Fibroblast of villous mesenchyme (primary cell): ENCODE measurements around the gene DLGAP4. TPM values are rescaled to one million over a fixed set of nuclear protein-coding genes. Genes with fewer than 3 reads are reported as not detected.

Experiments
- DNase-seq: peaks from one replicate; pipeline ENCODE4 v3.0.0-alpha.2; 2010; ENCODE audit warnings: low read depth
- H3K4me3 ChIP-seq: 2 replicates; pipeline ENCODE4 v1.5.1; 2011; ENCODE audit warnings: low read depth, mild to moderate bottlenecking, low read length
- CTCF ChIP-seq: IDR thresholded peaks from 2 replicates; pipeline ENCODE4 v1.5.1; 2012; ENCODE audit warnings: low read depth, mild to moderate bottlenecking, low read length; ENCODE audit not compliant: insufficient read depth
- total RNA-seq: library from RNA; depleted of rRNA; stranded (reverse); fragments of >200 nt; gene quantifications from 2 replicates; pipeline ENCODE4 v1.2.3, GENCODE V29; 2012

The DLGAP4 gene
- total RNA-seq, 1 donor, result 15.5 TPM

GRCh38 chr20:36432096-36432495 is 126.0 kb downstream of the DLGAP4 start:
- H3K4me3 ChIP-seq, result no peak overlapping the region
- no peak for TF ChIP-seq CTCF
- DNase-seq, result no peak

GRCh38 chr20:36434383-36434782 is 128.2 kb downstream of the DLGAP4 start:
- no peak for DNase-seq
- TF ChIP-seq CTCF, result no peak
- no peak overlapping the region for H3K4me3 ChIP-seq

- no peak for DNase-seq
- no peak for TF ChIP-seq CTCF
- no peak overlapping the region for H3K4me3 ChIP-seq
Observed at GRCh38 chr20:36435124-36435523, 129.0 kb downstream of the DLGAP4 start.

GRCh38 chr20:36435592-36436541 is 129.7 kb downstream of the DLGAP4 start:
- TF ChIP-seq CTCF, result no peak
- peak overlapping the region; percentile 55 for H3K4me3 ChIP-seq
- peak; percentile 71 for DNase-seq

GRCh38 chr20:36439040-36439730 is 133.0 kb downstream of the DLGAP4 start:
- peak; percentile 88 for TF ChIP-seq CTCF
- peak; percentile 52 for DNase-seq
- H3K4me3 ChIP-seq, result no peak overlapping the region

GRCh38 chr20:36439731-36440072 is 133.6 kb downstream of the DLGAP4 start:
- TF ChIP-seq CTCF, result no peak
- no peak overlapping the region for H3K4me3 ChIP-seq
- no peak for DNase-seq
